Glutamatergic neuron (in vitro differentiated cells): ENCODE data around the gene VSTM2B. TPM values are rescaled to one million over a fixed set of nuclear protein-coding genes. Genes with fewer than 3 reads are reported as not detected.

Source experiments
- DNase-seq: peaks from one replicate; pipeline ENCODE4 v3.0.0; 2022
- H3K27ac Mint-ChIP-seq: one replicate; pipeline ENCODE4 v1.8.0; 2020; ENCODE audit warnings: mild to moderate bottlenecking, mixed read lengths, inconsistent platforms; ENCODE audit not compliant: unreplicated experiment
- H3K27me3 Mint-ChIP-seq: one replicate; pipeline ENCODE4 v1.8.0; 2020; ENCODE audit warnings: mild to moderate bottlenecking, moderate library complexity, mixed read lengths, inconsistent platforms; ENCODE audit not compliant: unreplicated experiment
- H3K36me3 Mint-ChIP-seq: one replicate; pipeline ENCODE4 v1.8.0; 2020; ENCODE audit warnings: mild to moderate bottlenecking, mixed read lengths, inconsistent platforms; ENCODE audit not compliant: unreplicated experiment
- H3K4me1 Mint-ChIP-seq: one replicate; pipeline ENCODE4 v1.8.0; 2020; ENCODE audit warnings: mild to moderate bottlenecking, low read depth, mixed read lengths, inconsistent platforms; ENCODE audit not compliant: unreplicated experiment
- H3K4me3 Mint-ChIP-seq: one replicate; pipeline ENCODE4 v1.8.0; 2020; ENCODE audit warnings: mild to moderate bottlenecking, mixed read lengths, inconsistent platforms; ENCODE audit not compliant: unreplicated experiment
- H3K9me3 Mint-ChIP-seq: one replicate; pipeline ENCODE4 v1.8.0; 2020; ENCODE audit warnings: mild to moderate bottlenecking, moderate library complexity, mixed read lengths, inconsistent platforms; ENCODE audit not compliant: unreplicated experiment
- CTCF ChIP-seq: fragments of 200-600 bp; sonication (generic); IDR thresholded peaks from one replicate; pipeline ENCODE4 v1.5.0; 2021; ENCODE audit not compliant: partially characterized antibody, unreplicated experiment
- total RNA-seq: library from RNA; stranded (reverse); fragmentation: NEBNext Ultra II Directional; extraction: Animal tissue kit (Norgen Biotek cat#: 25700); gene quantifications from one replicate; pipeline ENCODE4 v1.2.1, GENCODE V29; 2021; ENCODE audit not compliant: unreplicated experiment

The VSTM2B gene
- total RNA-seq, 1 donor from 2014 or later = 16.6 TPM

DNA sequence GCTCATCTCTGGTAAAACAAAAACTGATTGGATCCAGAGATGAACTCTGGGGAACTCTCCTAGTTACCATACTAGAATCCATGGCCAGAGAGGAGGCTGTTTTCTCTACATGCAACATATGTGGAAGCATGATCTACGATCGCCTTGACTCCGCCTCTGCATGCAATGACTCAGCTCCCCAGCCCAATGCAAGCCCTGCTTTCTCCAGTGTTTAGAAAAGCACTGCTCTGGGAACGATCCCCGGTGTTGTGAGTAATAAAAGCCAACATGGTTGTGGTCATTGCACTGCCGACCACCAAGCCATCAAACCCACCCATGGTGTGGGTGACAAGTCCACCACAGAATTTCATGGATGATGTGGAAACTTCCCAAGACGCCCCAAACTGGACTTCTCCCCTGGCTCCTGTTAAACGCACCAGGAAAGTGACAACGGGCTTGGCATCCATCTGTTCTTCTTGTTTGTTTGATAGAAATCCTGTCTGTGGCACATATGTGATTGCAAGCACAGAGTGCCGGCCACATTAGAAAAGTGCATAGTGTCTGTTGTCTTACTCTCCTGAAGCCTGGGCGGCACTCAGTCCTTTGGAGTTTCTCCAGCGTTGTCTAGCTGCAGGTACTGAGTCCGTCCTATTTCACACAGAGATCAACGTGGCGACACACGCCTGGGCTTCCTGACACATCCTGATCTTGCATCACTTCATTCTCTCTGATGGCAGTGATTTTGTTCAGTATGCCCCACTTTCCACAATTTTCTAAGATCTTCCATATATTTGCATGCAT, 36.4 kb upstream of the VSTM2B start:
- Mint-ChIP-seq H3K4me3 (no peak overlapping the region), H3K4me1 (no peaks in the 10 kb centered on the region), H3K27me3 (peaks cover 2% of the 10 kb centered on the region), H3K36me3 (peaks cover 5% of the 10 kb centered on the region), H3K27ac (no peak overlapping the region), H3K9me3 (peaks cover 4% of the 10 kb centered on the region)
- TF ChIP-seq CTCF = no peak
- no peak for DNase-seq

- TF ChIP-seq CTCF = no peak
- Mint-ChIP-seq H3K4me1 (no peaks in the 10 kb centered on the region), H3K27ac (no peak overlapping the region), H3K36me3 (peaks cover 4% of the 10 kb centered on the region), H3K9me3 (peaks cover 4% of the 10 kb centered on the region), H3K4me3 (no peak overlapping the region), H3K27me3 (peaks cover 4% of the 10 kb centered on the region)
- DNase-seq = no peak
Measured at GRCh38 chr19:29491491-29491890, 34.3 kb upstream of the VSTM2B start.

DNA sequence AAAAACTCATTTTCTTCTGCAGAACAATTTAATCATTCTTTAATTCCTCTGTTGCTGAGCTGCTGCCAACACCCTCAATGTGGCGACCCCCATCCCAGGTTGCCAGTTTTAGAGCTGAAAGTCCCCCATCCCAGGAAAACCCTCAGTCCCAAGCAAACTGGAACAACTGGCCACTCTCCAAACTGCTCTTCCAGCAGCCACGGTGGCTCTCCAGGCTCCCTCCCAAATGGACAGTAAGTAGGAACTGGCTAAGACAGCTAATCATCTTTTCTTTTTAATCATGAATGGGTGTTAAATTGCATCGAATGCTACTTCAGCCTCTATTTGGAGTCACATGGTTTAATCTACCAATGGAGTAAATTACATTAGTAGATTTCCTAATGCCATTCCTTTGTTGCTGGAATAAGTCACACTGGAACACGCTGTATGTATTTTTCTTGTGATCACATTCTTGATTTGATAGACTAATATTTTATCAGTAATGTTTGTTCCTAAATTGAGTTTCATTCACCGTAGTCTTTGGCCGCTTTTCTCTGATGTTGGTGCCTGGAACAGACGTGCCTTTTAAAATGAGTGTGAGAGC, 33.7 kb upstream of the VSTM2B start:
- no peak for DNase-seq
- no peak for TF ChIP-seq CTCF
- no peaks in the 10 kb centered on the region for H3K36me3 Mint-ChIP-seq
- peaks cover 4% of the 10 kb centered on the region for H3K27me3 Mint-ChIP-seq
- no peak overlapping the region for H3K27ac Mint-ChIP-seq
- no peaks in the 10 kb centered on the region for H3K4me1 Mint-ChIP-seq
- H3K9me3 Mint-ChIP-seq = peaks cover 5% of the 10 kb centered on the region
- no peak overlapping the region for H3K4me3 Mint-ChIP-seq

DNA sequence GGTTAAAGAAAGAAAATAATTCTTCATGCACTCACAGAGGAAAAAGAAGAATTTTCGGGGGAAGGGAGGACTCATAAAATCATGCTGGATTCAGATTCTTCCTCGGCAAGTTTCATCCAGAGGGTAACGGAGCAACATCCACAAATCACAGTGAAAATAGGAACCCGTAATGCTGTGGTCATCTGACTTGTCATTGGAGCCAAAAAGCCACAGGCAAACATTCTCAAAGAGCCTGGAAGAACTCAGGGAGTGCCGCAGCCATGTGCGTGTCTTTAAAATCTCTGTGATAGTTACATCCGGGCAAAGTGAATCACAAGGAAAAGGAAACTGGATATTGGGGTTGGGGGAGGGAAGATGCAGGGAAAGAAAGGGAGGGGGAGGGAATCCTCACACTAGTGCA, 33.0 kb upstream of the VSTM2B start:
- Mint-ChIP-seq H3K4me3 (no peak overlapping the region), H3K9me3 (peaks cover 5% of the 10 kb centered on the region), H3K36me3 (no peaks in the 10 kb centered on the region), H3K4me1 (no peaks in the 10 kb centered on the region), H3K27ac (no peak overlapping the region), H3K27me3 (peaks cover 4% of the 10 kb centered on the region)
- DNase-seq = no peak
- no peak for TF ChIP-seq CTCF

- Mint-ChIP-seq H3K27ac (no peak overlapping the region), H3K9me3 (peaks cover 7% of the 10 kb centered on the region), H3K36me3 (peaks cover 3% of the 10 kb centered on the region), H3K4me1 (peaks cover 2% of the 10 kb centered on the region), H3K4me3 (no peak overlapping the region), H3K27me3 (peaks cover 7% of the 10 kb centered on the region)
- DNase-seq = no peak
- TF ChIP-seq CTCF = no peak
Measured at GRCh38 chr19:29495091-29495490, 30.7 kb upstream of the VSTM2B start.
